ENCODE data around the gene IKZF4. TPM values are rescaled to one million over a fixed set of nuclear protein-coding genes. Genes with fewer than 3 reads are reported as not detected.
"Not testable (repeated sequence)": the region's sequence is repeated elsewhere in the genome, so short reads cannot be mapped to it uniquely, and the experiment has no call there.

The IKZF4 gene
- total and polyA plus RNA-seq, 2 donors (not counting 1 experiment from before 2014, with no cell fraction given): 2.0 to 3.2 TPM

- Histone ChIP-seq H3K4me1 (ENCODE audit: control insufficient read depth, extremely low read depth, insufficient read depth, low read length) (no peaks in the 10 kb centered on the region), H2AFZ (ENCODE audit: low read length) (no peak overlapping the region), H3K9me3 (ENCODE audit: control insufficient read depth, insufficient read depth, low read depth, low read length) (no peaks in the 10 kb centered on the region), H3K9ac (ENCODE audit: insufficient read depth, low read length) (no peak overlapping the region), H3K79me2 (ENCODE audit: control insufficient read depth, insufficient read depth, low read length) (peaks cover 6% of the 10 kb centered on the region), H3K4me3 (replicated peaks in 1 of 4; ENCODE audit: control extremely low read depth in 1 of 4, insufficient read depth in 1 of 4, low read depth in 3 of 4, low read length in 4 of 4) (no peak overlapping the region), H3K27me3 (ENCODE audit: control insufficient read depth, insufficient read depth, low read length) (no peaks in the 10 kb centered on the region), H3K27ac (ENCODE audit: insufficient read depth, low read length) (no peak overlapping the region), H3K36me3 (ENCODE audit: control insufficient read depth, insufficient read depth, low read length) (peaks cover 13% of the 10 kb centered on the region), H3K4me2 (ENCODE audit: extremely low read depth, insufficient read depth, low read length) (no peak overlapping the region), H4K20me1 (ENCODE audit: control insufficient read depth, extremely low read depth, insufficient read depth, low read length) (no peaks in the 10 kb centered on the region)
- TF ChIP-seq EZH2 (IDR thresholded peaks at IDR 0.05; ENCODE audit: low read length, missing control alignments): no peak
- DNase-seq (ENCODE audit: low read depth in 2 of 2): no peak
Observed at GRCh38 chr12:55985341-55985740, 35.5 kb upstream of the IKZF4 start.

GRCh38 chr12:55985976-55986375 lies 34.9 kb upstream of the IKZF4 start:
- not testable (repeated sequence) for H3K9me3 ChIP-seq (ENCODE audit: control insufficient read depth, insufficient read depth, low read depth, low read length); H2AFZ ChIP-seq (ENCODE audit: low read length); H3K4me3 ChIP-seq (replicated peaks in 1 of 4; ENCODE audit: control extremely low read depth in 1 of 4, insufficient read depth in 1 of 4, low read depth in 3 of 4, low read length in 4 of 4); DNase-seq (ENCODE audit: low read depth in 2 of 2); H4K20me1 ChIP-seq (ENCODE audit: control insufficient read depth, extremely low read depth, insufficient read depth, low read length); H3K79me2 ChIP-seq (ENCODE audit: control insufficient read depth, insufficient read depth, low read length); H3K27me3 ChIP-seq (ENCODE audit: control insufficient read depth, insufficient read depth, low read length); H3K4me2 ChIP-seq (ENCODE audit: extremely low read depth, insufficient read depth, low read length); H3K27ac ChIP-seq (ENCODE audit: insufficient read depth, low read length); H3K4me1 ChIP-seq (ENCODE audit: control insufficient read depth, extremely low read depth, insufficient read depth, low read length); H3K9ac ChIP-seq (ENCODE audit: insufficient read depth, low read length)
- peaks cover 15% of the 10 kb centered on the region for H3K36me3 ChIP-seq (ENCODE audit: control insufficient read depth, insufficient read depth, low read length)

GRCh38 chr12:55991110-55991509 lies 29.7 kb upstream of the IKZF4 start:
- Histone ChIP-seq H3K4me3 (replicated peaks in 1 of 4; ENCODE audit: control extremely low read depth in 1 of 4, insufficient read depth in 1 of 4, low read depth in 3 of 4, low read length in 4 of 4) (no peak overlapping the region), H4K20me1 (ENCODE audit: control insufficient read depth, extremely low read depth, insufficient read depth, low read length) (no peaks in the 10 kb centered on the region), H3K9me3 (ENCODE audit: control insufficient read depth, insufficient read depth, low read depth, low read length) (no peaks in the 10 kb centered on the region), H3K4me2 (ENCODE audit: extremely low read depth, insufficient read depth, low read length) (no peak overlapping the region), H3K9ac (ENCODE audit: insufficient read depth, low read length) (no peak overlapping the region), H2AFZ (ENCODE audit: low read length) (no peak overlapping the region), H3K36me3 (ENCODE audit: control insufficient read depth, insufficient read depth, low read length) (peaks cover 13% of the 10 kb centered on the region), H3K27ac (ENCODE audit: insufficient read depth, low read length) (no peak overlapping the region), H3K4me1 (ENCODE audit: control insufficient read depth, extremely low read depth, insufficient read depth, low read length) (no peaks in the 10 kb centered on the region), H3K27me3 (ENCODE audit: control insufficient read depth, insufficient read depth, low read length) (no peaks in the 10 kb centered on the region), H3K79me2 (ENCODE audit: control insufficient read depth, insufficient read depth, low read length) (no peaks in the 10 kb centered on the region)
- no peak for DNase-seq (ENCODE audit: low read depth in 2 of 2)
- TF ChIP-seq EZH2 (IDR thresholded peaks at IDR 0.05; ENCODE audit: low read length, missing control alignments) (no peak), CTCF (conservative IDR thresholded peaks at IDR 0.05 in 1 of 2, IDR thresholded peaks at IDR 0.05 in 1 of 2; ENCODE audit: low read depth in 1 of 2, low read length in 2 of 2) (no peak)

- H3K36me3 ChIP-seq (ENCODE audit: control insufficient read depth, insufficient read depth, low read length): peaks cover 13% of the 10 kb centered on the region
- no peak overlapping the region for H3K4me2 ChIP-seq (ENCODE audit: extremely low read depth, insufficient read depth, low read length)
Observed at GRCh38 chr12:55993230-55993853, 27.5 kb upstream of the IKZF4 start.

More at GRCh38 chr12:55993230-55993853, 27.5 kb upstream of the IKZF4 start:
- Histone ChIP-seq H3K9ac (ENCODE audit: insufficient read depth, low read length) (no peak overlapping the region), H2AFZ (ENCODE audit: low read length) (no peak overlapping the region), H3K9me3 (ENCODE audit: control insufficient read depth, insufficient read depth, low read depth, low read length) (no peaks in the 10 kb centered on the region), H3K79me2 (ENCODE audit: control insufficient read depth, insufficient read depth, low read length) (peaks cover 2% of the 10 kb centered on the region), H3K4me3 (replicated peaks in 1 of 4; ENCODE audit: control extremely low read depth in 1 of 4, insufficient read depth in 1 of 4, low read depth in 3 of 4, low read length in 4 of 4) (no peak overlapping the region), H4K20me1 (ENCODE audit: control insufficient read depth, extremely low read depth, insufficient read depth, low read length) (no peaks in the 10 kb centered on the region), H3K4me1 (ENCODE audit: control insufficient read depth, extremely low read depth, insufficient read depth, low read length) (no peaks in the 10 kb centered on the region), H3K27me3 (ENCODE audit: control insufficient read depth, insufficient read depth, low read length) (no peaks in the 10 kb centered on the region), H3K27ac (ENCODE audit: insufficient read depth, low read length) (no peak overlapping the region)
- no peak for DNase-seq (ENCODE audit: low read depth in 2 of 2)
- TF ChIP-seq EZH2 (IDR thresholded peaks at IDR 0.05; ENCODE audit: low read length, missing control alignments): no peak
- no peak for TF ChIP-seq CTCF (conservative IDR thresholded peaks at IDR 0.05 in 1 of 2, IDR thresholded peaks at IDR 0.05 in 1 of 2; ENCODE audit: low read depth in 1 of 2, low read length in 2 of 2)
